K562 (cell line): ENCODE data around the gene ZC3H18. TPM values are rescaled to one million over a fixed set of nuclear protein-coding genes. Genes with fewer than 3 reads are reported as not detected.

Experiments
- CGGBP1 ChIP-seq: fragments of 250-450 bp; sonication (Bioruptor Pico); IDR thresholded peaks from 2 replicates; pipeline ENCODE4 v1.9.0; 2021; ENCODE audit warnings: mild to moderate bottlenecking
- DEAF1 ChIP-seq: fragments of 450-650 bp; formaldehyde crosslinking; IDR thresholded peaks from 2 replicates; pipeline ENCODE4 v1.4.0; 2020; ENCODE audit warnings: mild to moderate bottlenecking, moderate library complexity
- FIP1L1 ChIP-seq: fragments of 200-400 bp; formaldehyde crosslinking; IDR thresholded peaks from 2 replicates; pipeline ENCODE4 v1.6.1; 2018; ENCODE audit warnings: mild to moderate bottlenecking, low read depth, low read length; ENCODE audit not compliant: poor library complexity, severe bottlenecking
- KDM1A ChIP-seq, 2 experiments: fragments of 450-650 bp; IDR thresholded peaks; 2 replicates each; pipeline ENCODE4 v1.6.1; 2016; ENCODE audit warnings: mild to moderate bottlenecking in 2 of 2
- MECOM ChIP-seq: fragments of 250-450 bp; sonication (Bioruptor Pico); IDR thresholded peaks from 2 replicates; pipeline ENCODE4 v1.8.0; 2022; ENCODE audit warnings: inconsistent platforms
- NFRKB ChIP-seq: fragments of 450-650 bp; IDR thresholded peaks from 2 replicates; pipeline ENCODE4 v1.6.1; 2016; ENCODE audit warnings: low read depth
- SETDB1 ChIP-seq: IDR thresholded peaks from one replicate; pipeline ENCODE4 v1.6.1; 2012; ENCODE audit warnings: low read length, control low read depth, inconsistent platforms
- SOX6 ChIP-seq: fragments of 450-650 bp; IDR thresholded peaks from 2 replicates; pipeline ENCODE4 v1.6.1; 2014; ENCODE audit warnings: mild to moderate bottlenecking
- ZNF124 ChIP-seq: sonication (generic); formaldehyde crosslinking; IDR thresholded peaks from 2 replicates; pipeline ENCODE4 v1.8.1; 2022; ENCODE audit warnings: missing genetic modification reagents
- ZNF277 ChIP-seq: fragments of 250-450 bp; sonication (Bioruptor Pico); IDR thresholded peaks from 2 replicates; pipeline ENCODE4 v1.8.0; 2022; ENCODE audit warnings: inconsistent platforms, mild to moderate bottlenecking, moderate library complexity, borderline replicate concordance
- polyA plus RNA-seq, 8 experiments: library from polyadenylated mRNA; depleted of rRNA in 4 of 8; stranded (reverse) in 5 of 8; unstranded in 3 of 8; fragments of >200 nt; fragmentation: Nextera tagmentation in 2 of 8; fragmentation: Illumina TruSeq in 1 of 8; extraction: Ambion mirVana in 2 of 8; extraction: Trizol in 1 of 8; gene quantifications; 2 replicates each; pipeline versions ENCODE4 v1.2.1 to v1.2.3, GENCODE V29; 2011 to 2014; ENCODE audit warnings: inconsistent platforms in 1 of 8, missing spikeins in 1 of 8
- total RNA-seq, 7 experiments: library from RNA; depleted of rRNA in 6 of 7; stranded (reverse); fragments of >200 nt in 6 of 7; fragmentation: Illumina TruSeq in 2 of 7; extraction: Trizol in 2 of 7; gene quantifications; 2 replicates each; pipeline versions ENCODE4 v1.2.1 to v1.2.3, GENCODE V29; 2011 to 2021; ENCODE audit warnings: low replicate concordance in 1 of 7
- TF ChIP-seq, protein P1 (sequence below): fragments of 450-650 bp; IDR thresholded peaks from 2 replicates; pipeline ENCODE4 v1.6.1; 2016; ENCODE audit warnings: mild to moderate bottlenecking, moderate library complexity
- TF ChIP-seq, protein P2 (sequence below): sonication (generic); formaldehyde crosslinking; IDR thresholded peaks from 2 replicates; pipeline ENCODE4 v1.8.0; 2022; ENCODE audit warnings: missing genetic modification reagents, mild to moderate bottlenecking, borderline replicate concordance

The ZC3H18 gene
- total and polyA plus RNA-seq, 9 of the 15 experiments (the other 6 are each of a cell fraction or from before 2014, with no cell fraction given), result 1.7 to 88.7 (median 26.9) TPM

DNA sequence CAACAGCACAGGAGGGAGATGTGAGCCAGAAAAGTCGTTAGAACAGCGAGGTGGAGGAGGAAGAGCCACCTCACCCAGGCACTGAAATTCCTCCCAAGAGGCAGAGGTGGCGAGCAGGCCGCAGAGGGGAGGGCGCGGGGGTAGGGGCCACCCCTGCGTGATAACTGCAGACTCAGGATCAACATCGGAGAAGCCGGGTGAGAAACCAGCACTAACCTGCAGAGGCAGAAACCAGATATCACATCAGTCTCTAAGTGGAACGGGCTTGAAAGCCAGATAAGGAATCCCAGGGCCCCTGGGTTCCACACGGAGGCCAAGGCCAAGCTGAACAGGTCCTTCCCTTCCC lies 39.4 kb upstream of the ZC3H18 start (continued):
- TF ChIP-seq, protein P1, sequence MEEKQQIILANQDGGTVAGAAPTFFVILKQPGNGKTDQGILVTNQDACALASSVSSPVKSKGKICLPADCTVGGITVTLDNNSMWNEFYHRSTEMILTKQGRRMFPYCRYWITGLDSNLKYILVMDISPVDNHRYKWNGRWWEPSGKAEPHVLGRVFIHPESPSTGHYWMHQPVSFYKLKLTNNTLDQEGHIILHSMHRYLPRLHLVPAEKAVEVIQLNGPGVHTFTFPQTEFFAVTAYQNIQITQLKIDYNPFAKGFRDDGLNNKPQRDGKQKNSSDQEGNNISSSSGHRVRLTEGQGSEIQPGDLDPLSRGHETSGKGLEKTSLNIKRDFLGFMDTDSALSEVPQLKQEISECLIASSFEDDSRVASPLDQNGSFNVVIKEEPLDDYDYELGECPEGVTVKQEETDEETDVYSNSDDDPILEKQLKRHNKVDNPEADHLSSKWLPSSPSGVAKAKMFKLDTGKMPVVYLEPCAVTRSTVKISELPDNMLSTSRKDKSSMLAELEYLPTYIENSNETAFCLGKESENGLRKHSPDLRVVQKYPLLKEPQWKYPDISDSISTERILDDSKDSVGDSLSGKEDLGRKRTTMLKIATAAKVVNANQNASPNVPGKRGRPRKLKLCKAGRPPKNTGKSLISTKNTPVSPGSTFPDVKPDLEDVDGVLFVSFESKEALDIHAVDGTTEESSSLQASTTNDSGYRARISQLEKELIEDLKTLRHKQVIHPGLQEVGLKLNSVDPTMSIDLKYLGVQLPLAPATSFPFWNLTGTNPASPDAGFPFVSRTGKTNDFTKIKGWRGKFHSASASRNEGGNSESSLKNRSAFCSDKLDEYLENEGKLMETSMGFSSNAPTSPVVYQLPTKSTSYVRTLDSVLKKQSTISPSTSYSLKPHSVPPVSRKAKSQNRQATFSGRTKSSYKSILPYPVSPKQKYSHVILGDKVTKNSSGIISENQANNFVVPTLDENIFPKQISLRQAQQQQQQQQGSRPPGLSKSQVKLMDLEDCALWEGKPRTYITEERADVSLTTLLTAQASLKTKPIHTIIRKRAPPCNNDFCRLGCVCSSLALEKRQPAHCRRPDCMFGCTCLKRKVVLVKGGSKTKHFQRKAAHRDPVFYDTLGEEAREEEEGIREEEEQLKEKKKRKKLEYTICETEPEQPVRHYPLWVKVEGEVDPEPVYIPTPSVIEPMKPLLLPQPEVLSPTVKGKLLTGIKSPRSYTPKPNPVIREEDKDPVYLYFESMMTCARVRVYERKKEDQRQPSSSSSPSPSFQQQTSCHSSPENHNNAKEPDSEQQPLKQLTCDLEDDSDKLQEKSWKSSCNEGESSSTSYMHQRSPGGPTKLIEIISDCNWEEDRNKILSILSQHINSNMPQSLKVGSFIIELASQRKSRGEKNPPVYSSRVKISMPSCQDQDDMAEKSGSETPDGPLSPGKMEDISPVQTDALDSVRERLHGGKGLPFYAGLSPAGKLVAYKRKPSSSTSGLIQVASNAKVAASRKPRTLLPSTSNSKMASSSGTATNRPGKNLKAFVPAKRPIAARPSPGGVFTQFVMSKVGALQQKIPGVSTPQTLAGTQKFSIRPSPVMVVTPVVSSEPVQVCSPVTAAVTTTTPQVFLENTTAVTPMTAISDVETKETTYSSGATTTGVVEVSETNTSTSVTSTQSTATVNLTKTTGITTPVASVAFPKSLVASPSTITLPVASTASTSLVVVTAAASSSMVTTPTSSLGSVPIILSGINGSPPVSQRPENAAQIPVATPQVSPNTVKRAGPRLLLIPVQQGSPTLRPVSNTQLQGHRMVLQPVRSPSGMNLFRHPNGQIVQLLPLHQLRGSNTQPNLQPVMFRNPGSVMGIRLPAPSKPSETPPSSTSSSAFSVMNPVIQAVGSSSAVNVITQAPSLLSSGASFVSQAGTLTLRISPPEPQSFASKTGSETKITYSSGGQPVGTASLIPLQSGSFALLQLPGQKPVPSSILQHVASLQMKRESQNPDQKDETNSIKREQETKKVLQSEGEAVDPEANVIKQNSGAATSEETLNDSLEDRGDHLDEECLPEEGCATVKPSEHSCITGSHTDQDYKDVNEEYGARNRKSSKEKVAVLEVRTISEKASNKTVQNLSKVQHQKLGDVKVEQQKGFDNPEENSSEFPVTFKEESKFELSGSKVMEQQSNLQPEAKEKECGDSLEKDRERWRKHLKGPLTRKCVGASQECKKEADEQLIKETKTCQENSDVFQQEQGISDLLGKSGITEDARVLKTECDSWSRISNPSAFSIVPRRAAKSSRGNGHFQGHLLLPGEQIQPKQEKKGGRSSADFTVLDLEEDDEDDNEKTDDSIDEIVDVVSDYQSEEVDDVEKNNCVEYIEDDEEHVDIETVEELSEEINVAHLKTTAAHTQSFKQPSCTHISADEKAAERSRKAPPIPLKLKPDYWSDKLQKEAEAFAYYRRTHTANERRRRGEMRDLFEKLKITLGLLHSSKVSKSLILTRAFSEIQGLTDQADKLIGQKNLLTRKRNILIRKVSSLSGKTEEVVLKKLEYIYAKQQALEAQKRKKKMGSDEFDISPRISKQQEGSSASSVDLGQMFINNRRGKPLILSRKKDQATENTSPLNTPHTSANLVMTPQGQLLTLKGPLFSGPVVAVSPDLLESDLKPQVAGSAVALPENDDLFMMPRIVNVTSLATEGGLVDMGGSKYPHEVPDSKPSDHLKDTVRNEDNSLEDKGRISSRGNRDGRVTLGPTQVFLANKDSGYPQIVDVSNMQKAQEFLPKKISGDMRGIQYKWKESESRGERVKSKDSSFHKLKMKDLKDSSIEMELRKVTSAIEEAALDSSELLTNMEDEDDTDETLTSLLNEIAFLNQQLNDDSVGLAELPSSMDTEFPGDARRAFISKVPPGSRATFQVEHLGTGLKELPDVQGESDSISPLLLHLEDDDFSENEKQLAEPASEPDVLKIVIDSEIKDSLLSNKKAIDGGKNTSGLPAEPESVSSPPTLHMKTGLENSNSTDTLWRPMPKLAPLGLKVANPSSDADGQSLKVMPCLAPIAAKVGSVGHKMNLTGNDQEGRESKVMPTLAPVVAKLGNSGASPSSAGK, result no peak
- TF ChIP-seq MECOM (CRISPR knock-in tag), result no peak
- no peak for TF ChIP-seq SETDB1
- no peak for TF ChIP-seq NFRKB
- TF ChIP-seq, protein P2, sequence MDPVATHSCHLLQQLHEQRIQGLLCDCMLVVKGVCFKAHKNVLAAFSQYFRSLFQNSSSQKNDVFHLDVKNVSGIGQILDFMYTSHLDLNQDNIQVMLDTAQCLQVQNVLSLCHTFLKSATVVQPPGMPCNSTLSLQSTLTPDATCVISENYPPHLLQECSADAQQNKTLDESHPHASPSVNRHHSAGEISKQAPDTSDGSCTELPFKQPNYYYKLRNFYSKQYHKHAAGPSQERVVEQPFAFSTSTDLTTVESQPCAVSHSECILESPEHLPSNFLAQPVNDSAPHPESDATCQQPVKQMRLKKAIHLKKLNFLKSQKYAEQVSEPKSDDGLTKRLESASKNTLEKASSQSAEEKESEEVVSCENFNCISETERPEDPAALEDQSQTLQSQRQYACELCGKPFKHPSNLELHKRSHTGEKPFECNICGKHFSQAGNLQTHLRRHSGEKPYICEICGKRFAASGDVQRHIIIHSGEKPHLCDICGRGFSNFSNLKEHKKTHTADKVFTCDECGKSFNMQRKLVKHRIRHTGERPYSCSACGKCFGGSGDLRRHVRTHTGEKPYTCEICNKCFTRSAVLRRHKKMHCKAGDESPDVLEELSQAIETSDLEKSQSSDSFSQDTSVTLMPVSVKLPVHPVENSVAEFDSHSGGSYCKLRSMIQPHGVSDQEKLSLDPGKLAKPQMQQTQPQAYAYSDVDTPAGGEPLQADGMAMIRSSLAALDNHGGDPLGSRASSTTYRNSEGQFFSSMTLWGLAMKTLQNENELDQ (CRISPR knock-in tag), result no peak
- TF ChIP-seq CGGBP1 (CRISPR knock-in tag), result no peak
- no peak for TF ChIP-seq DEAF1 (CRISPR knock-in tag)
- TF ChIP-seq KDM1A (IDR thresholded peaks at IDR 0.05), result no peak
- no peak for TF ChIP-seq FIP1L1
- TF ChIP-seq SOX6, result no peak
- TF ChIP-seq ZNF277 (CRISPR knock-in tag), result no peak
- TF ChIP-seq ZNF124 (CRISPR knock-in tag), result no peak
